GM23338 (cell line): ENCODE results near the gene SLC6A3. TPM values are rescaled to one million over a fixed set of nuclear protein-coding genes. Genes with fewer than 3 reads are reported as not detected.

ENCODE experiments used
- ATAC-seq: fragments of 200-7000 bp; cut with Tn5 transposase; 3 replicates; pipeline ENCODE4 v1.9.1; 2020
- DNase-seq: peaks from one replicate; pipeline ENCODE4 v3.0.0-alpha.2; 2015; ENCODE audit warnings: low spot score
- H2AFZ ChIP-seq: fragments of 200-600 bp; sonication (generic); 2 replicates; pipeline ENCODE4 v1.8.0; 2016; ENCODE audit warnings: antibody characterized with exemption, mild to moderate bottlenecking, moderate library complexity
- H3F3A ChIP-seq: fragments of 200-600 bp; sonication (generic); replicated peaks from 2 replicates; pipeline ENCODE4 v1.8.0; 2017; ENCODE audit warnings: antibody characterized with exemption, mixed run types, low read depth
- H3K27ac ChIP-seq: fragments of 200-600 bp; sonication (generic); 2 replicates; pipeline ENCODE4 v1.6.1; 2016; ENCODE audit warnings: low read depth
- H3K27me3 ChIP-seq: fragments of 200-600 bp; sonication (generic); 2 replicates; pipeline ENCODE4 v1.8.0; 2016; ENCODE audit warnings: mild to moderate bottlenecking, mixed run types, moderate library complexity; ENCODE audit not compliant: insufficient read depth
- H3K36me3 ChIP-seq: fragments of 200-600 bp; sonication (generic); 2 replicates; pipeline ENCODE4 v1.8.0; 2016; ENCODE audit warnings: mild to moderate bottlenecking; ENCODE audit not compliant: insufficient read depth
- H3K4me1 ChIP-seq: fragments of 200-600 bp; sonication (generic); 2 replicates; pipeline ENCODE4 v1.8.0; 2016; ENCODE audit warnings: mild to moderate bottlenecking, moderate library complexity; ENCODE audit not compliant: insufficient read depth
- H3K4me2 ChIP-seq: fragments of 200-600 bp; sonication (generic); 2 replicates; pipeline ENCODE4 v1.7.1; 2017; ENCODE audit warnings: mixed run types
- H3K4me3 ChIP-seq: fragments of 200-600 bp; sonication (generic); 2 replicates; pipeline ENCODE4 v1.6.1; 2016; ENCODE audit warnings: mixed run types
- H3K79me2 ChIP-seq: fragments of 200-600 bp; sonication (generic); replicated peaks from 2 replicates; pipeline ENCODE4 v1.8.0; 2017; ENCODE audit warnings: mild to moderate bottlenecking; ENCODE audit not compliant: insufficient read depth
- H3K9me2 ChIP-seq: fragments of 200-600 bp; sonication (generic); 2 replicates; pipeline ENCODE4 v1.8.0; 2017; ENCODE audit not compliant: insufficient read depth
- H4K20me1 ChIP-seq: fragments of 200-600 bp; sonication (generic); replicated peaks from 2 replicates; pipeline ENCODE4 v1.8.0; 2017; ENCODE audit warnings: mild to moderate bottlenecking; ENCODE audit not compliant: insufficient read depth
- H3K27ac Mint-ChIP-seq: 2 replicates; pipeline ENCODE4 v1.8.0; 2020; ENCODE audit warnings: inconsistent platforms, mild to moderate bottlenecking, moderate library complexity, mixed read lengths
- H3K27me3 Mint-ChIP-seq: 3 replicates; pipeline ENCODE4 v1.8.0; 2022; ENCODE audit warnings: low read depth, mild to moderate bottlenecking, moderate library complexity, mixed read lengths, inconsistent platforms; ENCODE audit not compliant: insufficient read depth, poor library complexity
- H3K36me3 Mint-ChIP-seq: 3 replicates; pipeline ENCODE4 v1.8.0; 2021; ENCODE audit warnings: low read depth, mild to moderate bottlenecking, inconsistent platforms, moderate library complexity, mixed read lengths
- H3K4me1 Mint-ChIP-seq: 3 replicates; pipeline ENCODE4 v1.8.0; 2020; ENCODE audit warnings: mild to moderate bottlenecking, inconsistent platforms, mixed read lengths
- H3K4me3 Mint-ChIP-seq: 3 replicates; pipeline ENCODE4 v1.8.0; 2021; ENCODE audit warnings: moderate library complexity, mild to moderate bottlenecking, inconsistent platforms, mixed read lengths
- H3K9me3 Mint-ChIP-seq: 3 replicates; pipeline ENCODE4 v1.8.0; 2020; ENCODE audit warnings: moderate library complexity, mild to moderate bottlenecking, inconsistent platforms, mixed read lengths
- CREB1 ChIP-seq: fragments of 250-450 bp; sonication (Bioruptor Pico); IDR thresholded peaks from 2 replicates; pipeline ENCODE4 v1.5.0; 2020; ENCODE audit warnings: low read depth, mild to moderate bottlenecking, moderate library complexity
- CTCF ChIP-seq, 2 experiments: fragments of 200-600 bp in 1 of 2; sonication (generic) in 1 of 2; conservative IDR thresholded peaks; 2 replicates each; pipeline versions ENCODE4 v1.5.1 to v1.6.1; 2016 to 2017; ENCODE audit warnings: antibody characterized with exemption in 2 of 2, low read depth in 2 of 2, mild to moderate bottlenecking in 2 of 2, moderate library complexity in 1 of 2
- ETS1 ChIP-seq: IDR thresholded peaks from 2 replicates; pipeline ENCODE4 v1.6.1; 2016; ENCODE audit warnings: antibody characterized with exemption
- EZH2 ChIP-seq: fragments of 200-600 bp; sonication (generic); IDR thresholded peaks from one replicate; pipeline ENCODE4 v1.8.0; 2017; ENCODE audit warnings: antibody characterized with exemption, mild to moderate bottlenecking, low read depth; ENCODE audit not compliant: unreplicated experiment
- EZH2phosphoT487 ChIP-seq: fragments of 200-600 bp; sonication (generic); IDR thresholded peaks from one replicate; pipeline ENCODE4 v1.8.1; 2018; ENCODE audit warnings: antibody characterized with exemption; ENCODE audit not compliant: unreplicated experiment
- NANOG ChIP-seq: IDR thresholded peaks from 2 replicates; pipeline ENCODE4 v1.6.1; 2016; ENCODE audit warnings: antibody characterized with exemption, borderline replicate concordance
- POLR2AphosphoS5 ChIP-seq: IDR thresholded peaks from 2 replicates; pipeline ENCODE4 v1.6.1; 2016; ENCODE audit warnings: antibody characterized with exemption, low read depth
- STAT1 ChIP-seq: IDR thresholded peaks from one replicate; pipeline ENCODE4 v1.6.1; 2016; ENCODE audit warnings: antibody characterized with exemption; ENCODE audit not compliant: unreplicated experiment
- ZNF114 ChIP-seq: fragments of 250-450 bp; sonication (Bioruptor Pico); IDR thresholded peaks from 2 replicates; pipeline ENCODE4 v1.5.0; 2020; ENCODE audit warnings: mild to moderate bottlenecking, moderate library complexity
- ZNF331 ChIP-seq: fragments of 250-450 bp; sonication (Bioruptor Pico); IDR thresholded peaks from 2 replicates; pipeline ENCODE4 v1.5.0; 2020; ENCODE audit warnings: low read depth, mild to moderate bottlenecking, moderate library complexity
- ZNF462 ChIP-seq: fragments of 250-450 bp; sonication (Bioruptor Pico); IDR thresholded peaks from 2 replicates; pipeline ENCODE4 v1.5.0; 2020; ENCODE audit warnings: mild to moderate bottlenecking, moderate library complexity
- polyA plus RNA-seq: library from polyadenylated mRNA; unstranded; fragments of >200 nt; fragmentation: Nextera tagmentation; extraction: Ambion mirVana; gene quantifications from 2 replicates; pipeline ENCODE4 v1.2.1, GENCODE V29; 2016
- total RNA-seq: library from RNA; depleted of rRNA; stranded (reverse); fragments of >200 nt; shearing (Covaris generic); gene quantifications from 2 replicates; pipeline ENCODE4 v1.2.3, GENCODE V29; 2014

SLC6A3 gene
- total and polyA plus RNA-seq, 2 experiments from 2014 or later, result 0.76 to 1.0 TPM

- no peak for TF ChIP-seq ZNF462 (CRISPR knock-in tag)
- no peak for TF ChIP-seq ZNF114 (CRISPR knock-in tag)
- TF ChIP-seq POLR2AphosphoS5, result no peak
- no peak for TF ChIP-seq EZH2phosphoT487
- no peak for TF ChIP-seq STAT1
- TF ChIP-seq CREB1 (CRISPR knock-in tag), result no peak
Observed at GRCh38 chr5:1363581-1363980, 81.7 kb downstream of the SLC6A3 start (continued).

- no peak overlapping the region for H3K27ac ChIP-seq
- no peaks in the 10 kb centered on the region for H3K36me3 ChIP-seq
- H3K9me2 ChIP-seq, result no peaks in the 10 kb centered on the region
- no peak overlapping the region for H3K4me3 Mint-ChIP-seq
- H3K9me3 Mint-ChIP-seq, result no peaks in the 10 kb centered on the region; the same call in 2 of the 3 replicates
- H3K79me2 ChIP-seq, result no peaks in the 10 kb centered on the region
- H3K4me1 Mint-ChIP-seq, result peaks cover 11% of the 10 kb centered on the region; the same call in 2 of the 3 replicates
- H3K4me2 ChIP-seq, result no peak overlapping the region
- no peaks in the 10 kb centered on the region for H3K36me3 Mint-ChIP-seq
- H3K4me1 ChIP-seq, result no peaks in the 10 kb centered on the region
- H4K20me1 ChIP-seq, result no peaks in the 10 kb centered on the region
- no peak overlapping the region for H3K27ac Mint-ChIP-seq
- DNase-seq, result no peak
- no peaks in the 10 kb centered on the region for H3F3A ChIP-seq
- peak; percentile 66 for ATAC-seq
- H3K4me3 ChIP-seq, result no peak overlapping the region
- no peaks in the 10 kb centered on the region for H3K27me3 ChIP-seq
- H3K27me3 Mint-ChIP-seq, result peaks cover 10% of the 10 kb centered on the region
- H2AFZ ChIP-seq, result no peak overlapping the region
- TF ChIP-seq NANOG (no peak), ZNF114 (CRISPR knock-in tag) (no peak), STAT1 (no peak), CTCF (conservative IDR thresholded peaks at IDR 0.05; ENCODE audit: low read depth in 2 of 2) (no peak), POLR2AphosphoS5 (no peak), ZNF331 (CRISPR knock-in tag) (no peak), ETS1 (no peak), EZH2 (no peak)
Observed at GRCh38 chr5:1363160-1363559, 82.1 kb downstream of the SLC6A3 start.
